SK-N-MC (cell line): ENCODE data around the gene MRPL24.
A peak's percentile ranks its signal among the peaks of the same experiment; 100 is the strongest.

ENCODE experiments used
- DNase-seq: peaks from one replicate; pipeline ENCODE4 v3.0.0-alpha.2; 2011; ENCODE audit warnings: low read depth, low spot score
- H3K27ac ChIP-seq: fragments of 200-600 bp; sonication (generic); 2 replicates; pipeline ENCODE4 v1.5.1; 2016; ENCODE audit warnings: mixed run types
- H3K36me3 ChIP-seq: fragments of 200-600 bp; sonication (generic); 2 replicates; pipeline ENCODE4 v1.6.1; 2017; ENCODE audit warnings: antibody characterized with exemption, low read length, mixed read lengths; ENCODE audit not compliant: insufficient read depth
- H3K4me3 ChIP-seq: fragments of 200-600 bp; sonication (generic); 2 replicates; pipeline ENCODE4 v1.5.1; 2016
- H3K9ac ChIP-seq: fragments of 200-600 bp; sonication (generic); 2 replicates; pipeline ENCODE4 v1.8.0; 2017; ENCODE audit warnings: mixed run types, mixed read lengths; ENCODE audit not compliant: insufficient read length
- H3K9me3 ChIP-seq: fragments of 200-600 bp; sonication (generic); 2 replicates; pipeline ENCODE4 v1.6.1; 2017; ENCODE audit warnings: low read depth, mild to moderate bottlenecking, antibody characterized with exemption, low read length, moderate library complexity, mixed read lengths
- EZH2 ChIP-seq: fragments of 200-600 bp; sonication (generic); IDR thresholded peaks from one replicate; pipeline ENCODE4 v1.6.1; 2017; ENCODE audit warnings: antibody characterized with exemption
- FOXP2 ChIP-seq: optimal IDR thresholded peaks from 2 replicates; pipeline ENCODE3; 2011; ENCODE audit warnings: mild to moderate bottlenecking, moderate library complexity; ENCODE audit not compliant: insufficient read depth; ENCODE audit errors: extremely low read length, control extremely low read depth
- POLR2AphosphoS5 ChIP-seq: IDR thresholded peaks from 2 replicates; pipeline ENCODE4 v1.6.1; 2012; ENCODE audit warnings: mild to moderate bottlenecking, low read depth, low read length, borderline replicate concordance

Gene MRPL24

GRCh38 chr1:156705321-156705917 is 35.5 kb downstream of the MRPL24 start, which contains the start of gene CRABP2:
CRABP2 (minus strand) TSS chr1:156705583; CDS start chr1:156705446, 137 bp downstream.
- Histone ChIP-seq H3K9ac (no peak within 1 kb of the TSS), H3K27ac (no peak within 1 kb of the TSS), H3K36me3 (no peaks in the 10 kb centered on the region), H3K9me3 (no peaks in the 10 kb centered on the region), H3K4me3 (peak within 1 kb of the TSS; percentile 71)
- TF ChIP-seq FOXP2 = no peak
- no peak for TF ChIP-seq POLR2AphosphoS5
- TF ChIP-seq EZH2 = no peak
- DNase-seq = no peak

DNA sequence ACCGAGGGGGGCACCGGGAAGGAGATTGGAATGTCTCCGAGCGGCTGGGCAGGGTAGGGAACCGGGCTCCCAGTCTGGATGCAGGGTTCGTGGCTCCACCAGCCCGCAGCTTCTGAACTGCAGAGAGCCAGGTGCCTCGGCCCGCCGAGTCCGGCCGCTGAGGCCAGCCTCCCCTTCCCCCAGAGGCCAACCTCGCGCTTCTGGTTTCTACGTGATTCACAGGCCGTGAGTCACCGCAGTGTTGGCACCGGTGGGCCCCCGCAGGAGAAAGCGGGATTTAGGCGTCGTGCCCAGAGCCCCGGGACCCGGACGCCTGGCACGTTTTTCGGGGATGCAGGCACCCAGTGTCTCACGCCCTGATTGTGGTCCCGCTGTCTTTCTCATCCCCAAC is 36.0 kb downstream of the MRPL24 start:
- Histone ChIP-seq H3K9me3 (no peaks in the 10 kb centered on the region), H3K9ac (no peak overlapping the region), H3K4me3 (peak overlapping the region; percentile 71), H3K36me3 (no peaks in the 10 kb centered on the region), H3K27ac (no peak overlapping the region)
- TF ChIP-seq FOXP2 = no peak
- no peak for TF ChIP-seq POLR2AphosphoS5
- TF ChIP-seq EZH2 = no peak
- DNase-seq = no peak

DNA sequence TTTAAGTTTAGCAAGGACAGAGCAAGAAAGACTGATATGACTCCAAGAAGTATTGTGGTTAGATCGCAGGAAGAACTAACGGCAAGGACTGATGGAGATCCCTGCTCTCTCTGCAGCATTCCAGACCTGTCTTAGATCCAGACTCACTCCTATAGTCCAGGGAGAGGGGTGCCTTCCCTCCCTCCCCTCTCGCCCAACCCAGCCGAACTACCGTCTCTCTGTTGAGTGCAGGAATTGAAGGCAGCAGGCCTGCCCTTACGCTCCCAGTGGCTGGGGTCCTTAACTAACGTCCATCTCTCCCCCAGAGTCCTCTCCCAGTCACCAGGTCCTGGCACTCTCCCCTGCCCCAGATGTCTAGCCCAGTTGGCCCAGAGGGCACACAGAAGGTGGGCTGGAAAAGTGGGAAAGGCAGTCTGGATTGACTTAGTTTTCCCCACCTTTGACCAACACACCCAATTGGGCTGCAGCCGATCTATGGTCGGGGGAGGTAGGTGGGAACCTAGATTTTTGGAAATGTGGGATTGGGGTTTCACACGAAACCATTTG is 36.6 kb downstream of the MRPL24 start:
- Histone ChIP-seq H3K9me3 (no peaks in the 10 kb centered on the region), H3K4me3 (no peak overlapping the region), H3K9ac (no peak overlapping the region), H3K27ac (no peak overlapping the region), H3K36me3 (no peaks in the 10 kb centered on the region)
- no peak for DNase-seq
- TF ChIP-seq EZH2 = no peak
- no peak for TF ChIP-seq FOXP2
- TF ChIP-seq POLR2AphosphoS5 = no peak

GRCh38 chr1:156703741-156704140 is 37.1 kb downstream of the MRPL24 start:
- no peak for TF ChIP-seq POLR2AphosphoS5
- no peak for TF ChIP-seq FOXP2
- no peak for TF ChIP-seq EZH2
- no peak overlapping the region for H3K4me3 ChIP-seq
- no peaks in the 10 kb centered on the region for H3K9me3 ChIP-seq
- no peak overlapping the region for H3K27ac ChIP-seq
- H3K36me3 ChIP-seq = no peaks in the 10 kb centered on the region
- no peak overlapping the region for H3K9ac ChIP-seq
- no peak for DNase-seq

GRCh38 chr1:156703336-156703735 is 37.6 kb downstream of the MRPL24 start:
- H3K4me3 ChIP-seq = no peak overlapping the region
- H3K27ac ChIP-seq = no peak overlapping the region
- no peak for DNase-seq
- no peak overlapping the region for H3K9ac ChIP-seq
- no peaks in the 10 kb centered on the region for H3K36me3 ChIP-seq
- no peak for TF ChIP-seq POLR2AphosphoS5
- TF ChIP-seq FOXP2 = no peak
- TF ChIP-seq EZH2 = no peak
- no peaks in the 10 kb centered on the region for H3K9me3 ChIP-seq

DNA sequence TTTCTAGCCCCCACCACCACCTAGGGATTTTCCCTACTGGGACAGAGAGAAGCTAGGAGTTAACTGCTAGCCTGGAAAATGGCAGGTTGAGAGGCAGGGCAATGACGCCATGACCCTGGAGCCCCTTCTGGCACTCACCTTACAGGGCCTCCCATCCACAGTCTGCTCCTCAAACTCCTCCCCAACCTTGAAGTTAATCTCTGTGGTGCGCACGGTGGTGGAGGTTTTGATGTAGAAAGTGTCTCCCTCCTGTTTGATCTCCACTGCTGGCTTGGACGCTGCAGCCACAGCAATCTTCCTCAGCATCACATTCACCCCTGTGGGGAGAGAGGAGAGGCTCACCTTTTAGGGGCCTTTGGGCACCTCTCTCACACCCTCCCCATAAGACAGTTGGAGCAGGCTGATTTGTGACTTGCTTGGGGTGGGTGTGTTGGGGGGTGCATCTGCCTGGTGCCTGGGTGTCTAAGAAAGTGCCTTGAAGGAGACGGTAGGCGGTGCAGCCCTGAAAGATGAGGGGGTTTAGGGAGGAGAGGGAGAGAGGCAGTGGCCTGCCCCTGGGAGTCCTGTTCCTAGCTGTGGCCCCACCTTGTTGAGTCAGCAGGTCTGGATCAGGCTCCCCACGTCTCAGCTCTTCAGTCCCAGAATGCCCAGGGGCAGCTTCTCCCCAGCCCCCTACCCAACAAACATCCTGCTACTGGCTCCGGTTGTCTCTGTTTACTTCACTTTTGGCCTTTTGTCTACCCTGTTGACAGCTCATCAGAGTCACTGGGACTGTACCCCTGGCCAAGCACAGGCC is 40.0 kb downstream of the MRPL24 start:
- Histone ChIP-seq H3K9ac (no peak overlapping the region), H3K9me3 (no peaks in the 10 kb centered on the region), H3K27ac (no peak overlapping the region), H3K36me3 (no peaks in the 10 kb centered on the region), H3K4me3 (no peak overlapping the region)
- TF ChIP-seq POLR2AphosphoS5 = no peak
- TF ChIP-seq FOXP2 = no peak
- no peak for TF ChIP-seq EZH2
- DNase-seq = no peak

DNA sequence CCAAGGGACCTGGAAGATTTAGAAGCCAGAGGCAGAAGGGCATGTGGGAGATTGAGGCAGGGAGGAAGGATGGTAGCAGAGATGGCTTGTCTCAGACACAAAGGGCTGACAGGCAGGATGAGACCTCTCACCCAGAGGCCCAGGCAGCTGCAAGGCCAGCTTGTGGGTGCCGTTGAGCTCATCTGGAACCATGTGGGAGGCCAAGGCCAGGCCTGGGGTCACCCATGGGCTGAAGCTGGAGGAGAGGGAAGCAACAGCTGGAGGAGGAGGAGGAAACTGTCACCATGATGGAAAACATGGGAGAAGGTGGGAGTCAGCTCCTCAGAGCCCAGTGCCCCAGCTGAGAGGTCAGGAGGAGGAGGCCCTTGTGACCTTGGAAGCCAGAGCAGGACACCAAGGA is 41.9 kb downstream of the MRPL24 start:
- Histone ChIP-seq H3K36me3 (no peaks in the 10 kb centered on the region), H3K9me3 (no peaks in the 10 kb centered on the region), H3K4me3 (no peak overlapping the region), H3K9ac (no peak overlapping the region), H3K27ac (no peak overlapping the region)
- no peak for TF ChIP-seq POLR2AphosphoS5
- TF ChIP-seq EZH2 = no peak
- DNase-seq = no peak

DNA sequence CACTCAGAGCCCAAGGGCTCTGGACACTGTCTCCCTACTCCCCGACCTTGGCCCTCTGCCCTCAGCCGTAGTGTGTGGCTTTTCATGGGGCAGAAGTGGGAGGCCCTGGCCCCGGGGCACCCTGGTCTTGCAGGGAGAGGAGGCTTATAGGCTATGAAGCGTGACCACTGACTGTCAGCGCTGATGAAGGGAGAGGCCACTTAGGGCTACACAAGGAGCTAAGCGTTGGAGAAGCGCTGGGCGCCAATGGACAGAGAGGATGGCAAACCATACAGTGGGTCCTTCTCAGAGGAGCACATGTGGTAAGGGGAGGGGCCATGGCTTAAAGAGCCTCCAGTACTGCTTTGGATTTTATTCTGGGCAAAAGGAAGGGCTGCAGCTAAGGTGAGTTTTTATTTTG is 43.4 kb downstream of the MRPL24 start:
- Histone ChIP-seq H3K27ac (no peak overlapping the region), H3K4me3 (no peak overlapping the region)
- no peak for DNase-seq

DNA sequence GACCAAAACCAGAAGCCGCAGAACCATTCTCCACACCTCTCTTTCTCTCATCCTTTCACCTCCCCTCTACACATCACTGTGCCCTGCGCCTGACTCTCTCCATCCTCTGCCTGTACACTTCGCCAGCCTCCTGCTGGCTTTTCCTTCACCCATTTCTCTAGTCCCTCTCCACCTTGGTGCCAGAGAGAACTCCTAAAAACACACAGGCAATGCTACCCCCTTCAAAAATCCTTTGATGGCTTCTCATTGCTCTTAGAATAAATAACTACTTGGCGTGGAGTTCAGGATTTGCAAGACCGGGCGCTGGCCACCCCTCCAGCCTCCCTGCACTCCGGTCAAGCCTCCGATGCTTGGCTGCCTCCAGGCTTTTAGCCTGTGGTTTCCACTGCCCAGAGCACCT is 44.1 kb downstream of the MRPL24 start:
- TF ChIP-seq FOXP2 (no peak), POLR2AphosphoS5 (no peak), EZH2 (no peak)
- H3K27ac ChIP-seq = no peak overlapping the region
- DNase-seq = no peak
- no peak overlapping the region for H3K9ac ChIP-seq
- H3K9me3 ChIP-seq = no peaks in the 10 kb centered on the region
- H3K36me3 ChIP-seq = no peaks in the 10 kb centered on the region
- no peak overlapping the region for H3K4me3 ChIP-seq

More for the DNA sequence above, 43.4 kb downstream of the MRPL24 start:
- Histone ChIP-seq H3K9ac (no peak overlapping the region), H3K9me3 (no peaks in the 10 kb centered on the region), H3K36me3 (no peaks in the 10 kb centered on the region)
- TF ChIP-seq FOXP2 = no peak
- TF ChIP-seq EZH2 = no peak
- TF ChIP-seq POLR2AphosphoS5 = no peak

GRCh38 chr1:156694690-156694962 is 46.3 kb downstream of the MRPL24 start:
- no peak overlapping the region for H3K27ac ChIP-seq
- no peak overlapping the region for H3K9ac ChIP-seq
- H3K4me3 ChIP-seq = no peak overlapping the region
- H3K9me3 ChIP-seq = no peaks in the 10 kb centered on the region
- TF ChIP-seq FOXP2 (no peak), POLR2AphosphoS5 (no peak), EZH2 (no peak)
- DNase-seq = no peak
- H3K36me3 ChIP-seq = no peaks in the 10 kb centered on the region
